Prostate gland (tissue), 2 donors: ENCODE measurements around the gene MFAP4. TPM values are rescaled to one million over a fixed set of nuclear protein-coding genes. Genes with fewer than 3 reads are reported as not detected.

ENCODE experiments used
- DNase-seq: peaks from one replicate; pipeline ENCODE4 v3.0.0-alpha.2; 2019; ENCODE audit warnings: low spot score
- H3K27ac ChIP-seq, 2 donors: fragments of 200-600 bp; sonication (generic); 2 replicates each; pipeline ENCODE4 v1.5.1; 2017 to 2019
- H3K27me3 ChIP-seq: fragments of 200-600 bp; sonication (generic); replicated peaks from 2 replicates; pipeline ENCODE4 v1.5.1; 2019; ENCODE audit not compliant: insufficient read depth
- H3K36me3 ChIP-seq, 2 donors: fragments of 200-600 bp; sonication (generic); 1 replicate in 1 of 2; 2 replicates in 1 of 2; pipeline versions ENCODE4 v1.5.1 to v1.8.1; 2017 to 2019
- H3K4me1 ChIP-seq: fragments of 200-600 bp; sonication (generic); replicated peaks from 2 replicates; pipeline ENCODE4 v1.5.1; 2019
- H3K4me3 ChIP-seq, 2 donors: fragments of 200-600 bp; sonication (generic); 2 replicates each; pipeline ENCODE4 v1.5.1; 2017 to 2019
- H3K9me3 ChIP-seq: fragments of 200-600 bp; sonication (generic); 2 replicates; pipeline ENCODE4 v1.5.1; 2017
- POLR2A ChIP-seq: fragments of 450-650 bp; IDR thresholded peaks from one replicate; pipeline ENCODE4 v1.6.1; 2016; ENCODE audit warnings: antibody characterized with exemption, mild to moderate bottlenecking
- POLR2AphosphoS5 ChIP-seq: sonication (generic); formaldehyde crosslinking; IDR thresholded peaks from one replicate; pipeline ENCODE4 v1.6.1; 2017; ENCODE audit warnings: antibody characterized with exemption
- WGBS: methylation state at CpG from one replicate; pipeline ENCODE4 v1.1.5; 2018; 5-methylcytosine and 5-hydroxymethylcytosine counted together
- intact Hi-C: fragments of 100-400 bp; cut with DNase I; formaldehyde crosslinking; loops from one replicate; pipeline ENCODE4 v1.14.2; 2022
- total RNA-seq, 2 donors: library from RNA; depleted of rRNA; stranded (reverse); fragments of >200 nt; gene quantifications; one replicate each; pipeline ENCODE4 v1.1.0, GENCODE V29; 2016
- TF ChIP-seq, protein P1 (sequence below), 4 experiments: fragments of 200-600 bp in 2 of 4; fragments of 450-650 bp in 2 of 4; sonication (generic) in 2 of 4; IDR thresholded peaks; 1 replicate in 3 of 4; 2 replicates in 1 of 4; pipeline ENCODE4 v1.5.1; 2016 to 2019; ENCODE audit warnings: antibody characterized with exemption in 4 of 4, mild to moderate bottlenecking in 2 of 4, moderate library complexity in 2 of 4

Gene MFAP4, protein sequence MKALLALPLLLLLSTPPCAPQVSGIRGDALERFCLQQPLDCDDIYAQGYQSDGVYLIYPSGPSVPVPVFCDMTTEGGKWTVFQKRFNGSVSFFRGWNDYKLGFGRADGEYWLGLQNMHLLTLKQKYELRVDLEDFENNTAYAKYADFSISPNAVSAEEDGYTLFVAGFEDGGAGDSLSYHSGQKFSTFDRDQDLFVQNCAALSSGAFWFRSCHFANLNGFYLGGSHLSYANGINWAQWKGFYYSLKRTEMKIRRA
- total RNA-seq: 100 to 1,000 TPM in 1 of 2 donors, 10 to 100 TPM in 1; 56.1 to 146 TPM

DNA sequence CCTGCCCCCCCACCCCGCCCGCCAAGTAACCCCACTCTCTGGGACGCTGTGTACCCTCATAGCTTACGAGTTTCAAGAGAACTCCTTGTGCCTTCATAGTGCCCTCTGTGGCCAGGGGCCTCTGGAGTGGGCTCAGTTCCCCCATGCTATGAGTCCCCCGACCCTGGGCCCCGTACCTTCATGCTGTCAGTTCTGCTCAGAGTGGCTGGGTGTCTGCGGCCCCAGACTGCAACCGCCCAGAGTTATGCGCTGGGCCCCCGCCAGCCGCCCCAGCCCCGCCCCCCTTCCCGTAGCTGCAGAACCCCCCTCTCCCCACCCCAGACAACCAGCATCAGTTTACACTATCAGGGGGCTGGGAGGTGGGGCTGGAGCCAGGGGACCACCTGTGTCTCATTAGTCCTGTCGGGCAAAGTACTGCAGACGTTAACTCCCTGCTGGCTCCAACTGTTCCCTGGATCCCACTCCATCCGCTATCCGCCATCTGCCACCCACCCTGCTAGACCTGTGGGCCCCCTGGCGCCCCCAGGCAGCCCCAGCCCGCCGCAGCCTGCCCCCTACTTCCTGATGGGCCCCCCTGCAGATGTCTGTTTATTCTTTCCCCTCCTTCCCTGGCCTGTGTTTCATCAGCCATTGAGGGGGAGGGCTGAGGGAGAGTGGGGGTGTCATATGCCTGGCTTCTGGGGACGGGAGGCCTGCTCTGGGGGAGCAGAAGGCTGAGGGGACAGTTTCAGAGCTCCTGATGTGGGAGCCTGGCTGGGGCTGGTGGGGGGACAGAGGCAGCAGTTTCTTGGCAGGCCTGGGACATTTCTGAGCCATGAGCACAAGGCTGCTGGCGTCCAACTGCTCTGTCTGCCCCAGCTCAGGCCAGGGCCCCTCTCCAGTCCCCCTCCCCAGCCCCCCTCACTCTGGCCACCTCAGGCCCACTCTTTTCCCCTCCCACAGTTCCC lies at the start of gene MFAP4:
MFAP4 (minus strand) TSS at position 217 of the 947 bp plus-strand sequence; CDS start at position 182, 35 bp downstream.
- peak within 1 kb of the TSS; percentile 69 to 73 for H3K27ac ChIP-seq
- 15% methylated on average over 22 of the region's 22 CpGs for WGBS
- intact Hi-C loops: no loop called here
- H3K36me3 ChIP-seq: no peaks in the 10 kb centered on the region
- H3K4me1 ChIP-seq: no peaks in the 10 kb centered on the region
- TF ChIP-seq POLR2A (no peak), POLR2AphosphoS5 (no peak)
- TF ChIP-seq, protein P1, sequence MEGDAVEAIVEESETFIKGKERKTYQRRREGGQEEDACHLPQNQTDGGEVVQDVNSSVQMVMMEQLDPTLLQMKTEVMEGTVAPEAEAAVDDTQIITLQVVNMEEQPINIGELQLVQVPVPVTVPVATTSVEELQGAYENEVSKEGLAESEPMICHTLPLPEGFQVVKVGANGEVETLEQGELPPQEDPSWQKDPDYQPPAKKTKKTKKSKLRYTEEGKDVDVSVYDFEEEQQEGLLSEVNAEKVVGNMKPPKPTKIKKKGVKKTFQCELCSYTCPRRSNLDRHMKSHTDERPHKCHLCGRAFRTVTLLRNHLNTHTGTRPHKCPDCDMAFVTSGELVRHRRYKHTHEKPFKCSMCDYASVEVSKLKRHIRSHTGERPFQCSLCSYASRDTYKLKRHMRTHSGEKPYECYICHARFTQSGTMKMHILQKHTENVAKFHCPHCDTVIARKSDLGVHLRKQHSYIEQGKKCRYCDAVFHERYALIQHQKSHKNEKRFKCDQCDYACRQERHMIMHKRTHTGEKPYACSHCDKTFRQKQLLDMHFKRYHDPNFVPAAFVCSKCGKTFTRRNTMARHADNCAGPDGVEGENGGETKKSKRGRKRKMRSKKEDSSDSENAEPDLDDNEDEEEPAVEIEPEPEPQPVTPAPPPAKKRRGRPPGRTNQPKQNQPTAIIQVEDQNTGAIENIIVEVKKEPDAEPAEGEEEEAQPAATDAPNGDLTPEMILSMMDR (IDR thresholded peaks at IDR 0.05): no peak
- H3K27me3 ChIP-seq: no peaks in the 10 kb centered on the region
- no peak for DNase-seq
- peak within 1 kb of the TSS in 1 of 2 donors; percentile 18 for H3K4me3 ChIP-seq
- no peaks in the 10 kb centered on the region for H3K9me3 ChIP-seq

DNA sequence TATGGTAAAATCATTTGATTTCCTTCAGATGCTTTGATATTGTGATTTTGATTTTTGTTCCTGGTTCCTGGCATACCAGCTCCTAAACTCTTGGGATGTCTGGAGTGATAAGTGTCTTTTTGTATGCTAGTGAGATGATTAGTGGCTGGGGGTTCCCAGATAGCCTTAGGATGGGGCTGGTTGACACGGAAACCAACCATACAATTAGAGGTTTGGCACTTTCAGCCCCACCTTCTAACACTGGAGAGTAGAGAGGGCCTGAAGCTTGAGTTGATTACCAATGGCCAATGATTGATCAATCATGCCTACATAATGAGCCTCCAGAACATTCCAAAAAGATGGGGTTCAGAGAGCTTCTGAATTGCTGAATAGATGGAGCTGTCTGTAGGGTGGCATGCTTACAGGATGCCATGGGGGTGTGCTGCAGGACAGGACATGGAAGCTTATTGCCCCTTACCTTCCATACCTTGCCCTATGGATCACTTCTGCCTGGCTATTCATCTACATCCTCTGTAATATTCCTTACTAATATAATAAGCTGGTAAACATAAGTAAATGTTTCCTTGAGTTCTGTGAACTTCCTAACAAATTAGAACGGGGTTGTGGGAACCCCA lies 46.8 kb upstream of the MFAP4 start:
- no peak for DNase-seq
- intact Hi-C loops: no loop called here
- Histone ChIP-seq H3K4me3 (no peak overlapping the region), H3K27me3 (no peaks in the 10 kb centered on the region), H3K9me3 (no peaks in the 10 kb centered on the region), H3K27ac (no peak overlapping the region), H3K36me3 (no peaks in the 10 kb centered on the region), H3K4me1 (no peaks in the 10 kb centered on the region)
- 84% methylated on average over 2 of the region's 2 CpGs for WGBS
- TF ChIP-seq, protein P1 (IDR thresholded peaks at IDR 0.05): no peak
- TF ChIP-seq POLR2A (no peak), POLR2AphosphoS5 (no peak)

DNA sequence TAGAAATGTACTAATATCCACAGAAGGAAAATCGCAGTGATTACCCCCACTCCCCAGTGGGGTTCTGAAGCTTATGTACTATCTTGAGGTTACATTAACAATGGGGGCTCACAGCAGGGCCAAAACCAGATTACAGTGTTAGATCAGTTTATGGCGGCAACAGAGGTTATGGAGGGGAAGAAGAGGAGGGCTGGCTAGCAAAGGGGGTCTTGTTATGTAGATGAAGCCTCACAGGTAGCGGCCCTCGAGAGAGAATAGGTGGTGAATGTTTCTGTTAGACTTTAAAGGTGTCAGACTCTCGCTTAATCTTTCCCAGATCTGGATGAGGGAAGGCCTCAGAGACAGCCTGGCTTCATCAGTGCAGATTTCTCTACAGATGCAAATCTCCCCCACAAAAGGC lies 46.3 kb upstream of the MFAP4 start:
- H3K27ac ChIP-seq: no peak overlapping the region
- intact Hi-C loops: no loop called here
- no peak for DNase-seq
- H3K36me3 ChIP-seq: no peaks in the 10 kb centered on the region
- H3K27me3 ChIP-seq: no peaks in the 10 kb centered on the region
- H3K9me3 ChIP-seq: no peaks in the 10 kb centered on the region
- 81% methylated on average over 5 of the region's 5 CpGs for WGBS
- TF ChIP-seq POLR2AphosphoS5 (no peak), POLR2A (no peak)
- TF ChIP-seq, protein P1 (IDR thresholded peaks at IDR 0.05): no peak
- H3K4me3 ChIP-seq: no peak overlapping the region
- no peaks in the 10 kb centered on the region for H3K4me1 ChIP-seq

DNA sequence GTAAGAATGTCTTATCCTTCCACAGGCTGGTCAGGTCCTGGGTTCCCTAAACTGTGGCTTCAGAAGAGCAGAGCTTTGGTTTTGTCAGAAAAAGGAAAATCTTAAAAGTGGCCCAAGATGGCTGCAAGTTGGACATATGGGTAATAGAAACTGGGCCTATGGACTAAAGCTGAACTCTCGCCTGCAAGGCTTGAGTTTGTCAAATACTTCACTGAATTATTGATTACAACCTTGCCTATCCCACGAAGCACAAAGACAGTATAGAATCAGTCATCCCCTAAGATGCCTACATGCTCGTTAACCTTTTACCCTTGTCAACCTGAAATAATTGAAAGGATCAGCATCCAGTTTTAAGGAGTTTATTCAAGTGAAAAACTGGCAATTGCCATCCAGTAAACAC lies 44.7 kb upstream of the MFAP4 start:
- H3K36me3 ChIP-seq: no peaks in the 10 kb centered on the region
- 85% methylated on average over 3 of the region's 3 CpGs for WGBS
- no peak for TF ChIP-seq POLR2AphosphoS5
- TF ChIP-seq POLR2A: no peak
- TF ChIP-seq, protein P1 (IDR thresholded peaks at IDR 0.05): no peak
- no peaks in the 10 kb centered on the region for H3K9me3 ChIP-seq
- no peak for DNase-seq
- intact Hi-C loops: no loop called here
- no peaks in the 10 kb centered on the region for H3K4me1 ChIP-seq
- no peak overlapping the region for H3K27ac ChIP-seq
- H3K4me3 ChIP-seq: no peak overlapping the region
- H3K27me3 ChIP-seq: no peaks in the 10 kb centered on the region
